Right lobe of liver (tissue), 6 donors: Measurements from ENCODE around the gene ATP6V1E1. TPM values are rescaled to one million over a fixed set of nuclear protein-coding genes. Genes with fewer than 3 reads are reported as not detected.
A peak's percentile ranks its signal among the peaks of the same experiment; 100 is the strongest.

Experiments
- ATAC-seq, 4 donors: fragments of 200-7000 bp; cut with Tn5 transposase; one replicate each; pipeline ENCODE4 v1.9.1; 2020; ENCODE audit warnings: mild to moderate bottlenecking in 4 of 4, moderate library complexity in 4 of 4
- DNase-seq, 3 donors: peaks; one replicate each; pipeline ENCODE4 v3.0.0-alpha.2; 2020
- H3K27ac ChIP-seq, 3 donors: fragments of 200-600 bp; one replicate each; pipeline ENCODE4 v1.8.0; 2022
- H3K27me3 ChIP-seq, 2 donors: fragments of 200-600 bp; one replicate each; pipeline ENCODE4 v1.8.0; 2022
- H3K36me3 ChIP-seq, 4 donors: fragments of 200-600 bp; sonication (generic) in 1 of 4; one replicate each; pipeline versions ENCODE4 v1.5.1 to v1.8.0; 2017 to 2022; ENCODE audit warnings: control low read depth in 1 of 4
- H3K4me1 ChIP-seq, 4 donors: fragments of 200-600 bp; sonication (generic) in 1 of 4; one replicate each; pipeline versions ENCODE4 v1.5.1 to v1.8.0; 2017 to 2022; ENCODE audit warnings: control low read depth in 1 of 4
- H3K4me3 ChIP-seq, 3 donors: fragments of 200-600 bp; one replicate each; pipeline ENCODE4 v1.8.0; 2022
- H3K9me3 ChIP-seq, 4 donors: fragments of 200-600 bp; sonication (generic) in 1 of 4; one replicate each; pipeline versions ENCODE4 v1.5.1 to v1.8.0; 2017 to 2022; ENCODE audit warnings: control low read depth in 1 of 4
- POLR2A ChIP-seq: fragments of 450-650 bp; IDR thresholded peaks from one replicate; pipeline ENCODE4 v1.6.1; 2017; ENCODE audit warnings: antibody characterized with exemption, mild to moderate bottlenecking
- WGBS: methylation state at CpG from one replicate; pipeline ENCODE4 v1.1.6; 2018; ENCODE audit warnings: low coverage, low lambda C conversion rate; ENCODE audit not compliant: insufficient coverage; ENCODE audit errors: missing lambda C conversion rate; 5-methylcytosine and 5-hydroxymethylcytosine counted together
- intact Hi-C, 2 donors: fragments of 100-400 bp; cut with DNase I; formaldehyde crosslinking; loops; one replicate each; pipeline versions ENCODE4 v1.11.2 to v1.14.1; 2022
- total RNA-seq, 6 experiments: library from RNA; depleted of rRNA in 2 of 6; stranded (reverse); fragments of >200 nt in 2 of 6; fragmentation: NEBNext Ultra II Directional in 3 of 6; extraction: Animal tissue kit (Norgen Biotek cat#: 25700) in 3 of 6; gene quantifications; one replicate each; pipeline versions ENCODE4 v1.1.0 to v1.2.4, GENCODE V29; 2016 to 2023
- TF ChIP-seq, protein P1 (sequence below), 4 donors: fragments of 200-600 bp in 3 of 4; fragments of 450-650 bp in 1 of 4; IDR thresholded peaks; one replicate each; pipeline versions ENCODE4 v1.5.1 to v1.8.0; 2016 to 2022; ENCODE audit warnings: antibody characterized with exemption in 4 of 4, mild to moderate bottlenecking in 2 of 4
- donor health status: DM: no; HTN: yes; CAD: no.
- donor health status: DM: no; HTN: no; CAD: no.
- donor health status: DM: no; HTN: no; CAD: no.
- donor health status: DM: no; HTN: yes; CAD: no.
- donor health status: DM: no; HTN: yes; CAD: no.

The ATP6V1E1 gene
- total RNA-seq, 6 experiments from 2014 or later = 30.8 to 87.3 (median 44.0) TPM

DNA sequence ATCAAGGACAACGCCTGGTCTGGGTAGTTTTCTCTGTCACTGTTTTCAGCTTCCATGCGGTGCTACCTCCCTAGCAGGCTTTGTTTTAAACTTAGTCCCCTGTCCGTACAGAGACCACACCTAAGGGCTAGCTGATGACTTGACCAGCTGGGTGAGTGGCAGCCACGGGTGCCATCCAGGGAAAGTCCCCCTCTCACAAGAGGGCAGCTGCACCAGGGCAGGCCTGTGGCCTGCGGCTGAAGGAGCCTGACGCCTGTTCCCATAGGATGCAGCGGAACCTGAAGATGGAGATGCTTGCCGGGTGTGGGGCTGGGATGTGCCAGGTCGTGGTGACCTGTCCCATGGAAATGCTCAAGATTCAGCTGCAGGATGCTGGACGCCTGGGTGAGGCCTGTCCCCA, 45.4 kb downstream of the ATP6V1E1 start:
- intact Hi-C loops = no loop called here
- H3K36me3 ChIP-seq = peaks cover 0 to 56% (median 28%) of the 10 kb centered on the region in 4 donors
- H3K27me3 ChIP-seq = no peaks in the 10 kb centered on the region
- H3K4me1 ChIP-seq = peaks cover 0 to 27% (median 6%) of the 10 kb centered on the region in 4 donors
- H3K27ac ChIP-seq = no peak overlapping the region
- 80% methylated on average over 1 of the region's 10 CpGs for WGBS
- ATAC-seq (no peak), DNase-seq (no peak)
- no peak overlapping the region for H3K4me3 ChIP-seq
- TF ChIP-seq, protein P1, sequence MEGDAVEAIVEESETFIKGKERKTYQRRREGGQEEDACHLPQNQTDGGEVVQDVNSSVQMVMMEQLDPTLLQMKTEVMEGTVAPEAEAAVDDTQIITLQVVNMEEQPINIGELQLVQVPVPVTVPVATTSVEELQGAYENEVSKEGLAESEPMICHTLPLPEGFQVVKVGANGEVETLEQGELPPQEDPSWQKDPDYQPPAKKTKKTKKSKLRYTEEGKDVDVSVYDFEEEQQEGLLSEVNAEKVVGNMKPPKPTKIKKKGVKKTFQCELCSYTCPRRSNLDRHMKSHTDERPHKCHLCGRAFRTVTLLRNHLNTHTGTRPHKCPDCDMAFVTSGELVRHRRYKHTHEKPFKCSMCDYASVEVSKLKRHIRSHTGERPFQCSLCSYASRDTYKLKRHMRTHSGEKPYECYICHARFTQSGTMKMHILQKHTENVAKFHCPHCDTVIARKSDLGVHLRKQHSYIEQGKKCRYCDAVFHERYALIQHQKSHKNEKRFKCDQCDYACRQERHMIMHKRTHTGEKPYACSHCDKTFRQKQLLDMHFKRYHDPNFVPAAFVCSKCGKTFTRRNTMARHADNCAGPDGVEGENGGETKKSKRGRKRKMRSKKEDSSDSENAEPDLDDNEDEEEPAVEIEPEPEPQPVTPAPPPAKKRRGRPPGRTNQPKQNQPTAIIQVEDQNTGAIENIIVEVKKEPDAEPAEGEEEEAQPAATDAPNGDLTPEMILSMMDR (IDR thresholded peaks at IDR 0.05) = no peak
- no peak for TF ChIP-seq POLR2A
- H3K9me3 ChIP-seq = no peaks in the 10 kb centered on the region

DNA sequence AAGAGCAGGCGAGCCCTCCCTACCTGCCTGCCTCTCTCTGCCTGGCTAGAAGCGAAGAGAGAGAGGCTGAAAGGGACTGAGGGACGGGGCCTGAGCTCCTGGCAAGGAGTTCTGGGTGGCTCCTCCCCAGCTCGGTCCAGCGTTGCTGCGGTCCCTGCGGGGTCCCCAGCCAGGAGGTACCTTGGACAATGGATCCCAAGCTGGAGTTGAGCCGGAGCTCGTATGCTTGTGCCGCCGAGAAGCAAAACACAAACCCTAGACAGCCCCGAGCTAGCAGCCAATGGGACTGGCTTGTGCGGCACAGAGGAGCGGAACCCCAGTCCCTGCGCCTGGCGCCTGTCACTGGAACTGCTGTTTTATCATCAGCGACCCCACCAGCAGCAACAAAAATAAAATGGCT, 46.9 kb downstream of the ATP6V1E1 start:
- intact Hi-C loops = no loop called here
- H3K27ac ChIP-seq = peak overlapping the region in 1 of 3 donors; percentile 89
- no peaks in the 10 kb centered on the region for H3K27me3 ChIP-seq
- H3K36me3 ChIP-seq = peaks cover 0 to 41% (median 19%) of the 10 kb centered on the region in 4 donors
- peaks cover 0 to 36% (median 9%) of the 10 kb centered on the region in 4 donors for H3K4me1 ChIP-seq
- H3K9me3 ChIP-seq = no peaks in the 10 kb centered on the region
- ATAC-seq (no peak), DNase-seq (no peak)
- 96% methylated on average over 6 of the region's 17 CpGs for WGBS
- no peak overlapping the region for H3K4me3 ChIP-seq
- TF ChIP-seq POLR2A = no peak
- TF ChIP-seq, protein P1 (IDR thresholded peaks at IDR 0.05) = no peak

DNA sequence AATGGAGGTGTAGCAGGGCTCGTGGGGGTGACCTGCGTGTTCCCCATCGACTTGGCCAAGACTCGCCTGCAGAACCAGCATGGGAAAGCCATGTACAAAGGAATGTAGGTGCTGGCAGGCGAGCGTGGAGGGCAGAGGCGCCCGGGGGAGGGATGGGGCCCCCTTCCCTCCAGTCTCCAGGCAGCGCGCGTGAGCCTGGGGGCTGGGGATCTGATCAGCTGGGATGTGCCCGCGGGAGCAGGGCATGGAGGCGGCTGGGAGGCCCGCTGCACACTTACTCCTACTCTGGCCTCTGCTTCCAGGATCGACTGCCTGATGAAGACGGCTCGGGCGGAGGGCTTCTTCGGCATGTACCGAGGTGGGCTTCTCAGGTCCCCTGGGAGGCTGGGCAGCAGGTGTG, 47.5 kb downstream of the ATP6V1E1 start:
- Histone ChIP-seq H3K36me3 (peaks cover 0 to 40% (median 19%) of the 10 kb centered on the region in 4 donors), H3K9me3 (no peaks in the 10 kb centered on the region), H3K27me3 (no peaks in the 10 kb centered on the region), H3K27ac (peak overlapping the region in 1 of 3 donors; percentile 89), H3K4me3 (no peak overlapping the region), H3K4me1 (peaks cover 0 to 36% (median 9%) of the 10 kb centered on the region in 4 donors)
- ATAC-seq = no peak
- intact Hi-C loops = no loop called here
- DNase-seq = no peak
- TF ChIP-seq POLR2A = no peak
- TF ChIP-seq, protein P1 (IDR thresholded peaks at IDR 0.05) = no peak
- 94% methylated on average over 3 of the region's 21 CpGs for WGBS

DNA sequence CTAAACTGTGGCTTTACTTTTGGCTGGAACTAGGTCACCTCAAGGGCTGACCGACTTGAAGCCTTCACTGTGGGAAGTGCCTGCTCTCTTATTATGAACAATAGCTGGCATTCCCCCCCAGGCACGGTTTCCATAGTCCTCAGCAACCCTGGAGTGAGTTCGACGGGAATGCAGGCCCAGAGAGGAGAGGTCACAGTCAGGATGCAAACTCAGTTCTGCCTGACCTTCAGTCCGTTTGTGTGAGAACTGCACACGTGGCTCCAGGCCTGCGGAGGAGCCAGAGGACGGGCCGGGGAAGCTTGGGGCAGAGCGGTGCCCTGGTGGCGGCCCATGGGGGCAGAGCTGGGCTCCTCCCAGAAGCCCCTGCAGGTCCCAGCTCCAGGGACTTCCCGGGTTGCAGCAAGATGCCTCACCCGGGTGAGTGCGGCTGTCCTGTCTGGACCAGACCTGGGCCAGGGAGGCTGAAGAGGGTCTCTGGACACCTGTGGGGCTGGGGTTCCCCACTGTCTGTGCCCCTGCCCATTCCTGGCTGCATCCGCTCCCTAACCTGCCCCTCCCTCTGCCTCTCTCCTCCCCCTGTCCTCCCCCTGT, 48.0 kb downstream of the ATP6V1E1 start:
- intact Hi-C loops = no loop called here
- peak; percentile 58 to 84 (median 68) for ATAC-seq
- 24% methylated on average over 5 of the region's 15 CpGs for WGBS

More for the DNA sequence above, 48.0 kb downstream of the ATP6V1E1 start:
- Histone ChIP-seq H3K27ac (peak overlapping the region in 2 of 3 donors; percentile 62 to 89), H3K4me3 (no peak overlapping the region), H3K9me3 (no peaks in the 10 kb centered on the region), H3K36me3 (peaks cover 0 to 40% (median 17%) of the 10 kb centered on the region in 4 donors), H3K27me3 (no peaks in the 10 kb centered on the region), H3K4me1 (peaks cover 0 to 36% (median 9%) of the 10 kb centered on the region in 4 donors)
- peak; percentile 26 for TF ChIP-seq POLR2A
- TF ChIP-seq, protein P1 (IDR thresholded peaks at IDR 0.05) = peak in 2 of 4 donors; percentile 22 to 23
- DNase-seq = peak; percentile 44 to 81 (median 76)
